ENCODE measurements around the gene GSN.

GRCh38 chr9:121242959-121243346, 25.0 kb upstream of the GSN start:
- no peak for TF ChIP-seq POLR2A (IDR thresholded peaks at IDR 0.05)
- no peak for TF ChIP-seq CTCF (IDR thresholded peaks at IDR 0.05)
- TF ChIP-seq EP300 (IDR thresholded peaks at IDR 0.05; ENCODE audit: low read depth), result no peak

Measured in transverse colon (tissue), 3 donors.